Activated CD4-positive, alpha-beta T cell treated with anti-CD3 and anti-CD28 coated beads for 48 hours (primary cell): Measurements from ENCODE around the gene EBP.
"Not testable (repeated sequence)": the region's sequence is repeated elsewhere in the genome, so short reads cannot be mapped to it uniquely, and the experiment has no call there.

Experiments used
- DNase-seq: peaks from one replicate; pipeline ENCODE4 v3.0.0-alpha.2; 2020

Gene EBP

DNA sequence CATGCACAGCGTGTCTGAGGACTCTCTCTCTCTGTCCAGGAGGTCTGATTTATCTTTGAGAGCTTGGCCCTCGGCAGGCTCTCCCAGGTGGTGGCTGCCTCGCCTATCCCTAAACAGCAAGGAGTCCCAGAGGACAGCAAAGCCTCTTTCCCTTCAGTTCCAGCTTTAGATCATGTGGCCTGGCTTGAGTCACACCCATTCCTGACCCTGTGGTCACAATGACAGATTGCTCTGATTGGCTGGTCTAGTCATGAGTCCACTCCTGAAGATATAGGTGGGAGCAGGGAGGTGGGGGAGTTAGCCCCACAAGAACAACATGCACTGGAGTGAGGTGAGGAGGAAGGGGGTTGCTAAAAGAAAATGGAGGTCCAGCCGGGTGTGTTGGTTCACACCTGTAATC is 24.9 kb upstream of the EBP start:
- no peak for DNase-seq

DNA sequence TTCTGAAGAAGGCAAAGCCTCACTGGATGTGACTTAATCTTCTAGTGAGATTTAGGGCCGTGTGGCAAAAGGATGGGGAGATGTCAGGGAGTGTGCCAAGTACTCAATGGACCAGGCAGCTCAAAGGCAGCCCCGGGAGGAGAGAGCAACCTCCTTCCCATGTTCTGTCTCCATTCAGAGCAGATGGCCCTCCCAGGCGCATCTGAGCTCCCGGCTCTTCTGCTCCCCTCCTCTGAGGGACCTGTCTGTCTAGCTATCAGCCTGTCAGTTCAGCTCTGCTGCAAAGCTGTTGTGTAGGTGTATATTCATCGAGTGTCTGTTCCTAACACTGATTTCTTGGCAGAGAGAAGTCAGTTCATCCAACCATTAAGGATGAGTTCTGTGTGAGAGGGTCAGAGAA is 23.7 kb upstream of the EBP start:
- no peak for DNase-seq

DNA sequence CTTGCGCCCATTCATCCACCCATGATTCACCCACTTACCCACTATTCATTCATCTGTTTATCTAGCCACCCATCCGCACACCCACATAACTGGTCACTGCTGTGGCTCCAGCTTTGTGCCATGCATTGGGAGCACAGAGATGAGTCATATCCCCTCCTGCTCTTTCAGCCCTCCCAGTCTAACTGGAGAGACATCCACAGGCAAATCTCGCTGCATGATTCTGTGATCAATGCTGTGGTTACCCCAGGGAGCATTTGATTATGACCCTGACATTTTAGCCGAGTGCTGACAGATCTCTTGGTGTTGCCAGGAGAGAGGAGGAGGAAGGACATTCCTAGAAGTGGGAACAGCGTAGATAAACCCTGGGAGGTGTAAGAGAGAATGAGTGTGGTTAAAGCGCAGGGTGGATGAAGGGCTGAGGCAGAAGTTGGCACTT is 23.2 kb upstream of the EBP start:
- no peak for DNase-seq

DNA sequence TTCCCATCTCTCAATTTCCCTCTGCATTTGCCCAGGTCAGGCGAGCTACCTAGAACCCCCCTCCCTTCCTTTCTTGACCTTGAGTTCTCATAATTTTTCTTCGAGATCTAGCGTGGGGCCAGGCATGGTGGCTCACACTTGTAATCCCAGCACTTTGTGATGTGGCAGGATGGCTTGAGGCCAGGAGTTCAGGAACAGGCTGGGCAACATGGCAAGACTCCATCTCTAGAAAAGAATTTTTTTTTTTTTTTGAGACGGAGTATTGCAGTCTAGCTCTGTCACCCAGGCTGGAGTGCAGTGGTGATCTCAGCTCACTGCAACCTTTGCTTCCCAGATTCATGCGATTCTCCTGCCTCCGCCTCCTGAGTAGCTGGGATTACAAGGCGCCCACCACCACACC is 17.3 kb upstream of the EBP start:
- DNase-seq = no peak

DNA sequence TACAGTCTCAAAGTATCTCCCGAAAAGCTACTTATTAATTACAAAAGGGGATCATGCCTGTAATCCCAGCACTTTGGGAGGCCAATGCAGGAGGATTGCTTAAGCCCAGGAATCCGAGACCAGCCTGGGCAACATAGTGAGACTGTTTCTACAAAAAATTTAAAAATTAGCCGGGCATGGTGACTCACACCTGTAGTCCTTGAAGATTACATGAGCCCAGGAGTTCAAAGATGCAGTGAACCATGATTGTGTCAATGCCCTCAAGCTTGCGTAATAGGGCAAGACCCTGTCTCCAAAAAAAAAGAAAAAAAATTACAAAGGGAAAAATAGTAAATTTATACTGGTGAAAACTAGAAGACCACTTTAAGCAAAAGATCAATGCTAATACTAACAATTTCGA is 16.1 kb upstream of the EBP start:
- no peak for DNase-seq

DNA sequence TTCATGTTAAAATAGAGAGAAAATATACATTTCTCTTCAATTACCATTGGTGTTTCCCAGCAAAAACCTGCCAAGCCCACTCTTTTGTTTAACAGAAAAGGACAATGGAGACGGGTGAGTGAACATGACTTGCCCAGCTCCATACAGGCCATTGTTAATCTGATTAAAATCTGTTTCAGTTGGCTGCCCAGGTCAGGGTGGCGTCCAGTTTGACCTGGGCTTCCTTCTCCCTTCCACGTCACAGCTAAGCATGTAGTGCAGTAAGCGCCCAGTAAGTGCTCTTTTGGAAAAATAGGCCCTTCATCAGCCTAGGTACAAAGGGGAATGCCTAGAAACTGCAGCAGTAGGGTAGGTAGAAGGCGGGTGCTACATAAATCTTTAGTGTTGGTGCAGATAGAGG is 14.4 kb upstream of the EBP start:
- no peak for DNase-seq

DNA sequence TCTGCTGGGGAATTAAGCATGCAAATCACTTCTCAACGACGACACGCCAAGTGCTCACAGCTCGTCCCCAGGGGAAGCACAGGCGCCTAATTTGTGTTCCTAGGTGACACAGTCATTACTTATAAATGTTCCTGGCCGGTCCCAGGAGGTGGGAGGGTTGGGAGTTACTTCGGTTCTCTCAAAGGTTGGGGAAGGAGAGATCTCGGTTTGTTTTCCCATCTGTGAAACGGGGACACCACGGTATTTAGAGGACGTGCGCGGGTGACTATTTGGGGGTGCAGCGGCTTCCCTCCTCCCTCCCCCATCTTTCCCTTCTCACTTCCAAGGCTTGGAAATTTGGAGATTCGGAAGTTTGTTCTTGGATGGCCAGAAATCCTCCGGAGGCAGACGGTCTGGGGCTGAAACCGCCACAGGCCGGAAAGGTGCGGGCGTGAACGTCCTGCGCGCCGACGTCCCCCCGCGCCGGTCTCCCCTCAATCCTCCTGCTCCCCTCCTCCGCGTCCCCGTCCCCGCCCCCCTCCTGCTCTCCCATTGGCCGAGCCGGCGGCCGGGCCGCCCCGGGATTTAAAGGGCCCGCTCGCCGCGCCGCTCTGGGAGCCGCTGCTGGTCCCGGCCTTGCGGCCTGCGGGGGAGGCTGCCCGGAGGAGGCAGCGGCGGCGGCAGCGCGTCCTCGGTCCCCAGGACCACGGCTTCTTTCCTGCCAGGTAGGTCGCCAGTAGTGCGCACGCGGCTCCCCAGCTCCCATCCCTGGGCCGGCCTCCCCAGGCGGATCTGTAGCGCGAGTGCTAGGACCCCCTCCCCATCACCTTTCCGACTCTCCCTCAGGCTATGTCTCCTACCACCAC is 13.0 kb upstream of the EBP start, which contains the start of gene PORCN:
PORCN (plus strand) TSS at position 593 of the 845 bp plus-strand sequence. CDS start 829 bp downstream, outside the sequence.
- peak; percentile 85 for DNase-seq

DNA sequence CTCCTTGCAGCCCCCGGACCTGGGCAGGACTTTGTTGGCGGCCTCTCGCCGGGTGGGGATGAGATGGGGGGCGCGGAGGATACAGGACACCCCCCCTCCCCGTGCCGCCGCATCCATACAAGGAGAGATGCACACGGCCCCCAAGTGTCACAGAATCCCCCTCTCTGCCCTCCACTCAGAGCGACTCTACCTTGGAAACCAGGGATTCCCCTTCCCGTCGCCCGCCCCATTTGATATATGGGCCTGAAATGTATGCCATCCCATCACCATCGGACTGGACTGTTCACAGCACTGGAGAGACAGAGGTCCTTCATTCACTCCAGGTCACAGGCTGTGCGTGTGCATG is 12.4 kb upstream of the EBP start:
- DNase-seq = no peak

DNA sequence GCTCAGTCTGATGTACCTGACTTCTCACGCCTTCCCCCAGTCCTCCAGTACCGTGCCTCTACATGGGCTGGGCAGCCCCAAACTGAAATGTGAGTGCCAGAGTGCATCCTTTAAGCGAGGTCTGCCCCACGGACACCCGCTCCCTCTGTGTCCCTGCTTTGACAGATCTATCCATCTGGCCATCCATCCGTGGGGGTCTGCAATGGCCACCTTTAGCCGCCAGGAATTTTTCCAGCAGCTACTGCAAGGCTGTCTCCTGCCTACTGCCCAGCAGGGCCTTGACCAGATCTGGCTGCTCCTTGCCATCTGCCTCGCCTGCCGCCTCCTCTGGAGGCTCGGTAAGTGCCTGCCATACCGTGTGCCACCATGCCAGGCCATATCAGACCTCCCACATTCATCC is 12.0 kb upstream of the EBP start:
- DNase-seq = no peak

DNA sequence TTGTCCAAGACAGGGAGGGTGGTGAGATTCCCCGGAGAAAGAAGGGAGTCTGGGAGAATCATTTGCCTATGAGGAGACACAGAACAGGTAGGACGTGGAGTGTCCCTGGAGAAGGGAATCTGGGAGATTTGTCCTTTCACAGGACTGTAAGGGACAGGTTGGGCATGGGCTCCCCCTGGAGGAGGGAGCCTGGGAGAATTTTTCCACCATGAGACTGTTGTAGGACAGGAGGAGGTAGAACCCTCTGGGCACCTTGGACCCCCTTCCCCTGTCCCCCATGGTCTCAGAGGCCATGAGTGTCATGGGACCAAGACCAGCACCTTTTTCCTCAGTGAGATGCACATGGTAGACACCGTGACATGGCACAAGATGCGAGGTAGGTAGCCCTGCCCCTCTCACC is 10.0 kb upstream of the EBP start:
- no peak for DNase-seq

DNA sequence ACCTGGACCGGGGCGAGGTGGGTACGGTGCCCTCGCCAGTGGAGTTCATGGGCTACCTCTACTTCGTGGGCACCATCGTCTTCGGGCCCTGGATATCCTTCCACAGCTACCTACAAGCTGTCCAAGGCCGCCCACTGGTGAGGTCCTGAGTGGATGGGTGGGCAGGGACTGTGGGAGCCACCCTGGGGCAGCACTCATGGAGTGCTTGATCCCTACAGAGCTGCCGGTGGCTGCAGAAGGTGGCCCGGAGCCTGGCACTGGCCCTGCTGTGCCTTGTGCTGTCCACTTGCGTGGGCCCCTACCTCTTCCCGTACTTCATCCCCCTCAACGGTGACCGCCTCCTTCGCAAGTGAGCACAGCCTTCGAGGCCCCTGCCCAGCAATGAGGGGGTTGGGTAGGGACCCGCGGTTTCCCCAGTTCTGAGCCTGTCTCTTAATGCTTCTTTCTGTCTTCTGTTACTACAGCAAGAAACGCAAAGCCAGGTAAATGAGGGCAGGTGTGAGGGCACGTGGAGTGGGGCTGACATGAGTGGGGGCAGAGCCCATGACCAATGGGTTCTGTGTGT is 9.2 kb upstream of the EBP start:
- DNase-seq = no peak

DNA sequence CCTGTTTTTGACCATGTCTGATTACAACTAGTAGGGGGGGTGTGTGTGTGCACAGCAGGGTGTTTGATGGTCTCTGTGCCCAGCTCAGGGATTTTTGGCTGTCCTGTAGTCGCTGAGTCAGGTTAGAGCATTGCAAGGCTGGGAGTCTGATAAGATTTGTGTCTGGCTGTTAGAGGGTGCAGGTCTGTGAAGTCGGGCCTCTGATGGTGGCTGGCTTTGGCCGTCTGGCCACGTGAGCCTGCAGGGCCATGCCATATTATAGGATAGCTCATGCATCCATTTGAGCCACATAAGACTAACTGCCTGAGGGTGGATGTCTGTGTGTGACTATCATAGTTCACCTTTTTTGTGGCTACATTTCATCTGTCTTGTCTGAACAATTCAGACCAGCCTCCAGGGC is 7.9 kb upstream of the EBP start:
- no peak for DNase-seq

DNA sequence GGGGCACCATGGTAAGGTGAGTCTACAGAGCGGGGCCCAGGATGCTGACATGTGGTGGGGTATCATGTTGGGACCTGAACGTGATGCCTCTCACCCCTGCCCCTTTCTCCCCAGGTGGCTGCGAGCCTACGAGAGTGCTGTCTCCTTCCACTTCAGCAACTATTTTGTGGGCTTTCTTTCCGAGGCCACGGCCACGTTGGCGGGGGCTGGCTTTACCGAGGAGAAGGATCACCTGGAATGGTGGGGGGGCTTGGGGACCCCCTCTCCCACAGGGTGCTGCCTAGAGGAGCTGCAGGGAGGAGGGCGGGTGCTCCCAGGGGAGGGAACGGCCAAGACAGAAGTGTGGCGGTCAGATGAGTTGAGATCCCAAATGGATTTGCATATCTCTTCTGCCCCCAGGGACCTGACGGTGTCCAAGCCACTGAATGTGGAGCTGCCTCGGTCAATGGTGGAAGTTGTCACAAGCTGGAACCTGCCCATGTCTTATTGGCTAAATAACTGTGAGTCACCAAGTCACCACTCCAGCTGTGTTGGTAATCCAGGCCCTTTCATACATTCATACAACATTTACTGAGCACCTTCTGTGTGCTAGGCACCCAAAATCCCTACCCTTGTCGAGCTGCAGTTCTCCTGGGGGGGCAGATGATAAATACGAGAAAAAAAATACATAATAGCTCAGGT is 7.3 kb upstream of the EBP start:
- no peak for DNase-seq

DNA sequence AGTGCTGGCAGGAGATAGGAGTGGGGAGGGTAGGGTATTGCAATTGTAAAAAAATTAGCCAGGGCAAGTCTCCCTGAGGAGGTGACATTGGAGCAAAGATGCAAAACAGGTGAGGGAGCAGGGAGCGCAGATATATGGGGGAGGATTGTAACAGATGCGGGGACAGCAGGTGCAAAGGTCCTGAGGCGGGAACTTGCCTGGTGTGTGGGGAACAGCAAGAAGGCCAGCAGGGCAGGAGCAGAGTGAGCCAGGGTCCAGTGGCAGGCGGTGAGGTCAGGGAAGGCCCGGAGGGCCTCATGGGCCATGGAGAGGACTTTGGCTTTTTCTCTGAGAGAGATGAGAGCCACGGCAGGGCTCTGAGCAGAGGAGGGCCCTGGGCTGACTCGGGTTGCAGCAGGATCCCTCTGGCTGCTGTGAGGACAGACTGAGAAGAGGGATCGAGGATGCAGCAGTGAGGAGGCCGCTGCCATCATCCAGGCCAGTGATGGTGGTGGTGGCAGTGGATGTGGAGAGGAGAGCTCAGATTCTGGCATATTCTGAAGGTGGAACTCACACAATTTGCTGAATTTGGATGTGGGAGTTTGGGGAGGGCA is 6.6 kb upstream of the EBP start:
- no peak for DNase-seq

DNA sequence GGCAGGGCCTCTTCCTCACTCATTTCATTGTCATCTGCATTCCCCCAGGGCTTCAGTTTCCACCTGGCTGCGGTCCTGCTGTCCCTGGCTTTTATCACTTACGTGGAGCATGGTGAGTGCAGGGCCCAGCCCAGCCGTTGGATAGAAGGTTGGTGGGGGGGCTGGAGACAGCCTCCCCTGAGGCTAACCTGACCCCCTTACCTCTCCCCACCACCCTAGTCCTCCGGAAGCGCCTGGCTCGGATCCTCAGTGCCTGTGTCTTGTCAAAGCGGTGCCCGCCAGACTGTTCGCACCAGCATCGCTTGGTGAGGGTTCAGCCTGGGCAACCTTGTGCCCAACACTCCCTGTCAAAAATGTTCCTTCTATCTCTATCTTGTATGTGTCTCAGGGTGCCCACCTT is 5.8 kb upstream of the EBP start:
- no peak for DNase-seq

DNA sequence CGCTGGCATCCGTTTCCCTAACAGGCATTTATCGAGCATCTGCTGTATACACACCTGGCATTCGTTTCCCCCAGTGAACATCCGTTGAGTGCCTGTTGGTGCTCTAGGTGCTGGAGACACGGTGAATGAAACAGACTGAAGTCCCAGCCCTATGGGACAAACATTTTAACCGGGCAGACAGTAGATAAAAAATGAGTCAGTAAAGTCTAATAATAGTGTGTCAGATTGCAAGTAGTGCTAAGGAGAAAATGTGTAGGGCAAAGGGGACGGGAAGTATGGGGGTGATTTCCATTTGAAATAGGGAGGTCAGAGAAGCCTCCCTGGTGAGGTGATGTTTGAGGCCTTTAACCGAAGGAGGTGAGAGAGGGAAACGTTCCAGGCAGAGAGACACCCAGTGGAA is 5.3 kb upstream of the EBP start:
- no peak for DNase-seq

DNA sequence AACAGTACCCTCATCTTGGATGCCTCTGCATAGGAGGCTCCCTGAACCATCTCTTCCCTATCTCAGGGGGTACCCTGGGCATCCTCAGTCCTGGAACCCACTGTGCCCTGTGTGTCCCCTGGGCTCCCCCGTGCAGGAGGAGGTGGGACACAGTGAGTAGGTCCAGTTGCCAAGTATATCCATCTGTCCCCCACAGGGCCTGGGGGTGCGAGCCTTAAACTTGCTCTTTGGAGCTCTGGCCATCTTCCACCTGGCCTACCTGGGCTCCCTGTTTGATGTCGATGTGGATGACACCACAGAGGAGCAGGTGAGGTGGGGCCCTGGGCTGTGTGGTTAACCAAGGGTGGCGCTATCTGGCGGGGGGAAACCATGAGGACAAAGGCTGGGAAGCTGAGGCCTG is 4.6 kb upstream of the EBP start:
- no peak for DNase-seq

DNA sequence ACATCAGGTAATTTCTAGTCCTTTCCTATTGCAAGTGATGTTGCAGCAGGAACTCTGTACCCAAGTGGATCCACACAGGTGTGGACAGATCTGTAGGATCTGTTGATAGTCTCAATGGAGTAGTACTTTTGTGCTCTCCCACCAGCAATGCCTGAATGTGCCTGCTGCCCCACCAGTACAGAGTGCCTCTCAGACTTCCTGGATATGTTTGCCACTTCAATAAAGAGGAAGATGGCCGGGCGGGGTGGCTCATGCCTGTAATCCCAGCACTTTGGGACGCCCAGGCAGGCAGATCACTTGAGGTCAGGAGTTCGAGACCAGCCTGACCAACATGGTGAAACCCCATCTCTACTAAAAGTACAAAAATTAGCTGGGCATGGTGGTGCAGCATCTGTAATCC is 2.1 kb upstream of the EBP start:
- DNase-seq = not testable (repeated sequence)

DNA sequence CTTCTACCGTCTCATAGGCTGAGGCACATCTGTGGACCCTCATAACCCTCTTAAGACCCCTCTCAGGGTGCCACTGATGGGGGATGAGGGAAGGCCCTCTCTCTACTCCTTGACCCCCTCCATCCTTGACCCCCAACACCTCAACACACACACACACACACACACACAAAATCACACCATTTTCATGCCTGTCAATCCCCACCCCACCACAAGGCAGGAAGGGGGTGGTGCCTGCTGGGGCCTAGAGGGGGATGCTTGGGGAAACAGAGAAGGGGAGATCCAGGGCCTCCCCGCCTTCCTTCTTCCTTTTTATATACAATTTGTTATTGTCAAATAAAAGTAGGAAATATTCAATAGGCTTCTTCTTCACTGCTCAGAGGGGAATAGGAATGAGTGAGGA is 1.2 kb upstream of the EBP start:
- no peak for DNase-seq

DNA sequence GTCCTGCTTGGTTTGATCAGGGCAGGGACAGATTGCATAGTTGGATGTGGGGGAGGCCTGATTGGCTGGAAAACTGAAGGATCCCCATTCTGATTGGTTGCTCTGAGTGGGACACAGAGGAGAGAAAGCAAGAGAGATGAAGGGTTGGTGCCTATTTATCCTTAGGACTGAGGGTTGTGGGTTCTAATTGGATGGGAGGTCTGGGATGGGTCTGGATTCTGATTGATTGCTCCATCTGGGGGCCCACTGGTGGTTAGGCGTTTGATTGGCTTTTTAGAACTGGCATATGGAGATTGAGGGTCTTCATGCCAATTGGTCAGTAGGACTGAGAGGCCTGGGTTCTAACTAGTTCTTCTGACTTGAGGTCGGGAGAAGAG is 644 bp upstream of the EBP start:
- DNase-seq = no peak

DNA sequence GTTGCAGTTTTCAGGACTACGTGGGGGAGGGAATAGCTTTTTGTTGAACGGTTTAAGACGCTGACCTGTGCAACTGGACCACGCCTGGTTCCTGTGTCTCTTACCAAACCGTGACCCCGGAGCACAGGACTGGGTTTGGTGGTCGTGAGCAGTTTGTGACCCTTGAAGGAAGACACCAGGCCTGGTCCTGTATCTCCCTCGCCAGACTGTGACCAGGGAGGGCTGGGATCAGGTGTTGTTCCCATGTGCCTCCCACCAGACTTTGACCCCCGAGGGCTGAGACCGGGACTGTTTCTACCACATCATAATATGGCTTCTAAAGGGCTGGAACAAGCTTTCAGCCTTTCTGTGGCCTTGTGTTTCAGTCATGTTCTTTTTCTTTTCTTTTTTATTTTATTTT is 683 bp downstream of the EBP start:
- DNase-seq = no peak

DNA sequence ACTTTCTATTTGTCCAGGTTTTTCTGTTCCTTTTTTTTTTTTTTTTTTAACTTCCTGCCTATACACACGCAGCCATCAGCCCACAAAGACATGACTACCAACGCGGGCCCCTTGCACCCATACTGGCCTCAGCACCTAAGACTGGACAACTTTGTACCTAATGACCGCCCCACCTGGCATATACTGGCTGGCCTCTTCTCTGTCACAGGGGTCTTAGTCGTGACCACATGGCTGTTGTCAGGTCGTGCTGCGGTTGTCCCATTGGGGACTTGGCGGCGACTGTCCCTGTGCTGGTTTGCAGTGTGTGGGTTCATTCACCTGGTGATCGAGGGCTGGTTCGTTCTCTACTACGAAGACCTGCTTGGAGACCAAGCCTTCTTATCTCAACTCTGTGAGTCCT is 2.1 kb downstream of the EBP start:
- no peak for DNase-seq

DNA sequence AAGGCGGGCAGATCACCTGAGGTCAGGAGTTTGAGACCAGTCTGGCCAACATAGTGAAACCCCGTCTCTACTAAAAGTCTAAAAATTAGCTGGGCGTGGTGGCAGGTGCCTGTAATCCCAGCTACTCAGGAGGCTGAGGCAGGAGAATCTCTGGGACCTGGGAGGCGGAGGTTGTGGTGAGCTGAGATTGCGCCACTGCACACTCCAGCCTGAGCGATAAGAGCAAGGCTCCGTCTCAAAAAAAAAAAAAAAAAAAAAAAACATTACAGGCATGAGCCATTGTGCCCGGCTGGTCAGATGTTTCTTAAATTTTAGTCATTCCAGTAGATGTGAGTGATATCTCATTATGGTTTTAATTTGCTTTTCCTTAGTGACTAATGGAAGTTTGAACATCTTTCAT is 4.2 kb downstream of the EBP start:
- not testable (repeated sequence) for DNase-seq

DNA sequence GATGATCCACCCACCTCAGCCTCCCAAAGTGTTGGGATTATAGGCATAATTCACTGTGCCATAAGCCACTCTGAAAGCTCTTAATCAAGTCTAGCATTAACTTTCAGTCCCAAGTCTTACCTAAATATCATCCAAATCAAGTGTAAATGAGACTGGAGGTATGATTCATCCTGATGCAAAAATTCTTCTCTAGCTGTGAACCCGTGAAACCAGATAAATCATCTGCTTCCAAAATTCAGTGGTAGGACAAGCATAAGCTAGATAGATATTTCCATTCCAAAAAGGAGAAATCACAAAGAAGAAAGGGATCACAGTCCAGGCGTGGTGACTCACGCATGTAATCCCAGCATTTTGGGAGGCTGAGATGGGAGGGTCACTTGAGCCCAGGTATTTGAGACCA is 9.1 kb downstream of the EBP start:
- DNase-seq = no peak
